CD14-positive monocyte (primary cell): Measurements from ENCODE around the gene TAS2R39. TPM values are rescaled to one million over a fixed set of nuclear protein-coding genes. Genes with fewer than 3 reads are reported as not detected.

Source experiments
- DNase-seq, 3 donors: peaks; one replicate each; pipeline ENCODE4 v3.0.0-alpha.2; 2011 to 2022
- H2AFZ ChIP-seq: 2 replicates; pipeline ENCODE4 v1.6.0; 2012; ENCODE audit warnings: mild to moderate bottlenecking, low read depth, low read length, inconsistent platforms; ENCODE audit not compliant: insufficient read depth, poor library complexity, severe bottlenecking
- H3K27ac ChIP-seq, 2 donors: 1 replicate in 1 of 2; 2 replicates in 1 of 2; pipeline ENCODE4 v1.5.1; 2012 to 2013; ENCODE audit warnings: low read length in 2 of 2, control low read depth in 1 of 2, inconsistent platforms in 1 of 2, low read depth in 1 of 2, mild to moderate bottlenecking in 1 of 2
- H3K27me3 ChIP-seq, 2 donors: one replicate each; pipeline versions ENCODE4 v1.6.0 to v1.6.1; 2011 to 2013; ENCODE audit warnings: low read length in 2 of 2; ENCODE audit not compliant: control insufficient read depth in 2 of 2, insufficient read depth in 2 of 2
- H3K36me3 ChIP-seq, 2 donors: replicated peaks in 1 of 2; 1 replicate in 1 of 2; 2 replicates in 1 of 2; pipeline versions ENCODE4 v1.5.1 to v1.6.1; 2012 to 2013; ENCODE audit warnings: low read length in 2 of 2, control low read depth in 1 of 2, inconsistent platforms in 1 of 2, mild to moderate bottlenecking in 1 of 2; ENCODE audit not compliant: insufficient read depth in 2 of 2, control insufficient read depth in 1 of 2
- H3K4me1 ChIP-seq, 2 donors: 1 replicate in 1 of 2; 2 replicates in 1 of 2; pipeline versions ENCODE4 v1.5.1 to v1.6.1; 2012 to 2013; ENCODE audit warnings: low read length in 2 of 2, control low read depth in 1 of 2, inconsistent platforms in 1 of 2, mild to moderate bottlenecking in 1 of 2, moderate library complexity in 1 of 2; ENCODE audit not compliant: insufficient read depth in 2 of 2, control insufficient read depth in 1 of 2
- H3K4me2 ChIP-seq: replicated peaks from 2 replicates; pipeline ENCODE3; 2012; ENCODE audit warnings: low read length, moderate library complexity, mild to moderate bottlenecking; ENCODE audit not compliant: poor library complexity, severe bottlenecking; ENCODE audit errors: extremely low read depth
- H3K4me3 ChIP-seq, 3 experiments: fragments of 200-600 bp in 1 of 3; sonication (generic) in 1 of 3; replicated peaks in 1 of 3; 1 replicate in 2 of 3; 2 replicates in 1 of 3; pipeline ENCODE4 v1.5.1; 2011 to 2013; ENCODE audit warnings: low read length in 3 of 3, mild to moderate bottlenecking in 3 of 3, control low read depth in 2 of 3, low read depth in 2 of 3, inconsistent platforms in 1 of 3, moderate library complexity in 1 of 3
- H3K79me2 ChIP-seq: 2 replicates; pipeline ENCODE4 v1.6.0; 2012; ENCODE audit warnings: mild to moderate bottlenecking, control low read depth, inconsistent platforms, low read length, moderate library complexity; ENCODE audit not compliant: insufficient read depth
- H3K9ac ChIP-seq: 2 replicates; pipeline ENCODE4 v1.6.0; 2017; ENCODE audit warnings: low read length, mild to moderate bottlenecking; ENCODE audit not compliant: insufficient read depth, poor library complexity, severe bottlenecking
- H3K9me3 ChIP-seq, 2 donors: replicated peaks in 1 of 2; 1 replicate in 1 of 2; 2 replicates in 1 of 2; pipeline versions ENCODE4 v1.5.1 to v1.6.1; 2012 to 2013; ENCODE audit warnings: low read length in 2 of 2, control low read depth in 1 of 2; ENCODE audit not compliant: control insufficient read depth in 1 of 2, insufficient read depth in 1 of 2
- H4K20me1 ChIP-seq: 2 replicates; pipeline ENCODE4 v1.6.0; 2012; ENCODE audit warnings: mild to moderate bottlenecking, low read length, control low read depth, moderate library complexity; ENCODE audit not compliant: insufficient read depth
- H3K27ac Mint-ChIP-seq, 7 donors: one replicate each; pipeline ENCODE4 v1.8.0; 2020; ENCODE audit warnings: mild to moderate bottlenecking in 7 of 7, mixed read lengths in 7 of 7, moderate library complexity in 6 of 7, inconsistent platforms in 2 of 7
- H3K27me3 Mint-ChIP-seq, 3 donors: one replicate each; pipeline ENCODE4 v1.8.0; 2021 to 2022; ENCODE audit warnings: low read depth in 3 of 3, mild to moderate bottlenecking in 3 of 3, mixed read lengths in 3 of 3, moderate library complexity in 3 of 3, inconsistent platforms in 1 of 3
- H3K36me3 Mint-ChIP-seq, 2 donors: one replicate each; pipeline ENCODE4 v1.8.0; 2020; ENCODE audit warnings: mixed read lengths in 2 of 2, inconsistent platforms in 1 of 2, mild to moderate bottlenecking in 1 of 2
- H3K4me1 Mint-ChIP-seq: one replicate; pipeline ENCODE4 v1.8.0; 2020; ENCODE audit warnings: mild to moderate bottlenecking, mixed read lengths
- H3K4me3 Mint-ChIP-seq, 2 donors: one replicate each; pipeline ENCODE4 v1.8.0; 2020; ENCODE audit warnings: mild to moderate bottlenecking in 2 of 2, mixed read lengths in 2 of 2, moderate library complexity in 1 of 2
- H3K9me3 Mint-ChIP-seq, 7 donors: one replicate each; pipeline ENCODE4 v1.8.0; 2020 to 2022; ENCODE audit warnings: mixed read lengths in 7 of 7, mild to moderate bottlenecking in 6 of 7, moderate library complexity in 6 of 7, inconsistent platforms in 2 of 7
- WGBS: methylation state at CpG from one replicate; pipeline ENCODE4 v1.1.5; 2013; ENCODE audit warnings: missing lambda C conversion rate; ENCODE audit not compliant: insufficient coverage; 5-methylcytosine and 5-hydroxymethylcytosine counted together
- intact Hi-C, 2 donors: fragments of 100-400 bp; cut with micrococcal nuclease; formaldehyde crosslinking; loops; one replicate each; pipeline versions ENCODE4 v1.15.0 to v1.15.1; 2023
- polyA plus RNA-seq, 3 donors: library from polyadenylated mRNA; depleted of rRNA in 1 of 3; unstranded in 2 of 3; stranded (reverse) in 1 of 3; fragments of 300-500 nt in 2 of 3; fragments of >200 nt in 1 of 3; fragmentation: Illumina TruSeq in 2 of 3; gene quantifications; 1 replicate in 2 of 3; 2 replicates in 1 of 3; pipeline ENCODE4 v1.2.3, GENCODE V29; 2012 to 2021
- TF ChIP-seq, protein P1 (sequence below): fragments of 200-600 bp; IDR thresholded peaks from one replicate; pipeline ENCODE4 v1.8.0; 2022; ENCODE audit warnings: antibody characterized with exemption, mild to moderate bottlenecking

The TAS2R39 gene
- polyA plus RNA-seq, 3 donors = not detected

DNA sequence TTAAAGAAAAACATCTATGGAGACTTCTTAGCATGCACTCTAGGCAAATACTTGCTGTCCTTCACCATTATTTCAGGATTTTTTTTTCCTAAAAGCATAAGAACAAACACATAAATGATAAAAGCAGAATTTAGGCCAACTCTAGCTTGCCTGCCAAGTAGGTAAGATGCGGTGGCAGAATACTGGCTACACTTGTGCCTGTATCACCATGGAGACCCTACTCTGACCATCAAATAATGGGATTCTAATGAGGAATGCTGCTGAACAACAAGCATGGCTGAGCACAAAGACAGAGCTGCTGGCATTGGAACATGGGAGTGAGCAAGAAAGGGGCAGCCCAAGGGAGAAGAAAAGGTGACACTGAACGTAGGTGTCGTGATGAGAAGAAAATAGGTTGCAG lies 20.2 kb downstream of the TAS2R39 start:
- H3K27ac Mint-ChIP-seq = no peak overlapping the region

DNA sequence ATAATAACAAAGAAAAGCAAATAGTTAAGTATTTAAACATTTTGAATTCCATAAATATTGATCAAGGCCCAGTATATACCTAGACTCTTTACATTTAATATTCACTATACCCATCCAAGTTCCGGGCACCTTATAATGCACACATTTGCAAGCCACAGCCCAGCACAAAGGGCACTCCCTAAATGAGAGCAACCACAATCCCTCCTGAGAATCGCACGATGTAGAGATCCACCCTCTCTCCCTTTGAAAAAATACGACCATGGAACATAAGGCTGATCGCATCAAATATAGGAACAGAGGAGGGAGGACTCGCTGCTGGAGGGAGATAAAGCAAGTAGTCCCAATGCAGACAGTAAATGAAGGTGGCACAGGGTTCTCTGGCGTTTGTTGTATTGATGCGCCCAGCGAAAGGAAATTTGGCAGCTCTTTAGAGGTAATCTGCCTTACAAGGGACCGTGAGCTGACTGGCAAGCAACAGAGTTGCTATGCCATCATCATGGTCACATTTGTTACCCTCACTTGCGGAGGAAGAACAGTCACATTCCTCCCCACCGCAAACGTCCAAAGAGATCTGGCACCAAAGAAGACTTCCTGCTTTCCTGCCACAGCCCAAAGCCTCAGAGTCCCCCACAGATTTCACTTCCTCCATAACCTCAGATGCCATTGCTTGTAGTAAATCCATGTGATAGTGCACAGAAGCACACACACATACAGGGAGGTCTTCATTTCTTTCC lies 22.5 kb downstream of the TAS2R39 start:
- Histone ChIP-seq H3K36me3 (no peaks in the 10 kb centered on the region), H3K9ac (no peak overlapping the region), H2AFZ (peak overlapping the region; percentile 74), H4K20me1 (no peaks in the 10 kb centered on the region), H3K27me3 (no peaks in the 10 kb centered on the region), H3K9me3 (no peaks in the 10 kb centered on the region), H3K4me3 (peak overlapping the region; percentile 35 to 66 (median 47)), H3K4me2 (peak overlapping the region; percentile 76), H3K27ac (peak overlapping the region; percentile 7 to 74), H3K79me2 (no peaks in the 10 kb centered on the region), H3K4me1 (peaks cover 25 to 33% of the 10 kb centered on the region in 2 donors)
- intact Hi-C loops = loop anchor here in 1 of 2 donors (5.0 kb wide), 2 partner anchors 78 to 348 kb away; partner anchors contain the start of gene EPHB6
- TF ChIP-seq, protein P1, sequence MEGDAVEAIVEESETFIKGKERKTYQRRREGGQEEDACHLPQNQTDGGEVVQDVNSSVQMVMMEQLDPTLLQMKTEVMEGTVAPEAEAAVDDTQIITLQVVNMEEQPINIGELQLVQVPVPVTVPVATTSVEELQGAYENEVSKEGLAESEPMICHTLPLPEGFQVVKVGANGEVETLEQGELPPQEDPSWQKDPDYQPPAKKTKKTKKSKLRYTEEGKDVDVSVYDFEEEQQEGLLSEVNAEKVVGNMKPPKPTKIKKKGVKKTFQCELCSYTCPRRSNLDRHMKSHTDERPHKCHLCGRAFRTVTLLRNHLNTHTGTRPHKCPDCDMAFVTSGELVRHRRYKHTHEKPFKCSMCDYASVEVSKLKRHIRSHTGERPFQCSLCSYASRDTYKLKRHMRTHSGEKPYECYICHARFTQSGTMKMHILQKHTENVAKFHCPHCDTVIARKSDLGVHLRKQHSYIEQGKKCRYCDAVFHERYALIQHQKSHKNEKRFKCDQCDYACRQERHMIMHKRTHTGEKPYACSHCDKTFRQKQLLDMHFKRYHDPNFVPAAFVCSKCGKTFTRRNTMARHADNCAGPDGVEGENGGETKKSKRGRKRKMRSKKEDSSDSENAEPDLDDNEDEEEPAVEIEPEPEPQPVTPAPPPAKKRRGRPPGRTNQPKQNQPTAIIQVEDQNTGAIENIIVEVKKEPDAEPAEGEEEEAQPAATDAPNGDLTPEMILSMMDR = no peak
- peak; percentile 83 to 89 (median 84) for DNase-seq
- peak overlapping the region; percentile 58 to 94 (median 90) for H3K27ac Mint-ChIP-seq
- H3K9me3 Mint-ChIP-seq = peaks cover 0 to 5% (median 0%) of the 10 kb centered on the region in 7 donors
- WGBS = 0% methylated on average over 4 of the region's 13 CpGs
- peaks cover 0 to 3% (median 3%) of the 10 kb centered on the region in 3 donors for H3K27me3 Mint-ChIP-seq
- peaks cover 44% of the 10 kb centered on the region for H3K4me1 Mint-ChIP-seq
- H3K4me3 Mint-ChIP-seq = peak overlapping the region; percentile 67 to 85
- H3K36me3 Mint-ChIP-seq = peaks cover 2 to 5% of the 10 kb centered on the region in 2 donors

More for the DNA sequence above, 20.2 kb downstream of the TAS2R39 start:
- peaks cover 4 to 5% of the 10 kb centered on the region in 2 donors for H3K36me3 Mint-ChIP-seq
- peaks cover 5 to 12% (median 11%) of the 10 kb centered on the region in 7 donors for H3K9me3 Mint-ChIP-seq
- DNase-seq = no peak
- H3K9me3 ChIP-seq = no peaks in the 10 kb centered on the region
- intact Hi-C loops = loop anchor here in 1 of 2 donors (5.0 kb wide), 1 partner anchor 76 kb away; no protein-coding TSS in a partner anchor
- no peak overlapping the region for H3K9ac ChIP-seq
- H3K36me3 ChIP-seq = no peaks in the 10 kb centered on the region
- no peak overlapping the region for H2AFZ ChIP-seq
- no peak overlapping the region for H3K4me3 Mint-ChIP-seq
- no peak overlapping the region for H3K4me3 ChIP-seq
- H3K4me1 ChIP-seq = peaks cover 16 to 17% of the 10 kb centered on the region in 2 donors
- no peaks in the 10 kb centered on the region for H3K27me3 ChIP-seq
- WGBS = 100% methylated on average over 2 of the region's 3 CpGs
- TF ChIP-seq, protein P1 = no peak
- no peak overlapping the region for H3K4me2 ChIP-seq
- H3K27ac ChIP-seq = no peak overlapping the region
- no peaks in the 10 kb centered on the region for H4K20me1 ChIP-seq
- peaks cover 0 to 3% (median 1%) of the 10 kb centered on the region in 3 donors for H3K27me3 Mint-ChIP-seq
- no peaks in the 10 kb centered on the region for H3K79me2 ChIP-seq
- peaks cover 28% of the 10 kb centered on the region for H3K4me1 Mint-ChIP-seq
